Osteoblast (primary cell): ENCODE results near the gene IQCK. TPM values are rescaled to one million over a fixed set of nuclear protein-coding genes. Genes with fewer than 3 reads are reported as not detected.

ENCODE experiments used
- DNase-seq: peaks from one replicate; pipeline ENCODE4 v3.0.0; 2011; ENCODE audit warnings: low spot score, mixed read lengths; ENCODE audit not compliant: insufficient read length; ENCODE audit errors: missing footprints
- H2AFZ ChIP-seq: 2 replicates; pipeline ENCODE4 v1.6.0; 2011; ENCODE audit warnings: mild to moderate bottlenecking, low read length
- H3K27ac ChIP-seq: 2 replicates; pipeline ENCODE4 v1.5.1; 2011; ENCODE audit warnings: mild to moderate bottlenecking, low read depth, low read length, moderate library complexity
- H3K27me3 ChIP-seq: 2 replicates; pipeline ENCODE4 v1.6.0; 2012; ENCODE audit warnings: mild to moderate bottlenecking, control low read depth, inconsistent platforms, low read length, moderate library complexity; ENCODE audit not compliant: insufficient read depth
- H3K36me3 ChIP-seq: 2 replicates; pipeline ENCODE4 v1.5.1; 2011; ENCODE audit warnings: mild to moderate bottlenecking, low read length, control low read depth, moderate library complexity; ENCODE audit not compliant: insufficient read depth
- H3K4me1 ChIP-seq: 2 replicates; pipeline ENCODE4 v1.5.1; 2011; ENCODE audit warnings: mild to moderate bottlenecking, low read length, control low read depth, moderate library complexity; ENCODE audit not compliant: insufficient read depth
- H3K4me2 ChIP-seq: 2 replicates; pipeline ENCODE4 v1.6.0; 2011; ENCODE audit warnings: mild to moderate bottlenecking, low read length; ENCODE audit not compliant: insufficient read depth
- H3K4me3 ChIP-seq: fragments of 200-600 bp; sonication (generic); 3 replicates; pipeline ENCODE4 v1.5.1; 2012; ENCODE audit warnings: mild to moderate bottlenecking, low read length, inconsistent platforms; ENCODE audit not compliant: insufficient read depth
- H3K79me2 ChIP-seq: 2 replicates; pipeline ENCODE4 v1.6.0; 2012; ENCODE audit warnings: mild to moderate bottlenecking, low read length, control low read depth, inconsistent platforms; ENCODE audit not compliant: insufficient read depth
- H3K9me3 ChIP-seq: 2 replicates; pipeline ENCODE4 v1.5.1; 2011; ENCODE audit warnings: low read depth, low read length, control low read depth
- H4K20me1 ChIP-seq: 2 replicates; pipeline ENCODE4 v1.6.0; 2012; ENCODE audit warnings: mild to moderate bottlenecking, low read length, control low read depth; ENCODE audit not compliant: insufficient read depth
- CTCF ChIP-seq: IDR thresholded peaks from 2 replicates; pipeline ENCODE4 v1.5.1; 2011; ENCODE audit warnings: mild to moderate bottlenecking, low read depth, low read length, moderate library complexity; ENCODE audit errors: extremely low read depth
- total RNA-seq: library from RNA; depleted of rRNA; stranded (reverse); fragments of >200 nt; gene quantifications from 2 replicates; pipeline ENCODE4 v1.2.3, GENCODE V29; 2012

The IQCK gene
- total RNA-seq, 1 donor, result 8.7 TPM

- TF ChIP-seq CTCF, result no peak
- H3K4me1 ChIP-seq, result peaks cover 31% of the 10 kb centered on the region
- H3K4me2 ChIP-seq, result peak overlapping the region; percentile 4
Observed at GRCh38 chr16:19696328-19696727, 21.7 kb upstream of the IQCK start.

GRCh38 chr16:19696961-19697360 lies 21.1 kb upstream of the IQCK start:
- no peaks in the 10 kb centered on the region for H3K27me3 ChIP-seq
- H3K79me2 ChIP-seq, result peaks cover 2% of the 10 kb centered on the region
- no peak overlapping the region for H2AFZ ChIP-seq
- no peak for DNase-seq
- no peak overlapping the region for H3K4me2 ChIP-seq
- peaks cover 5% of the 10 kb centered on the region for H4K20me1 ChIP-seq
- H3K27ac ChIP-seq, result peak overlapping the region; percentile 81
- TF ChIP-seq CTCF, result no peak
- no peaks in the 10 kb centered on the region for H3K9me3 ChIP-seq
- H3K36me3 ChIP-seq, result peaks cover 10% of the 10 kb centered on the region
- peaks cover 31% of the 10 kb centered on the region for H3K4me1 ChIP-seq
- H3K4me3 ChIP-seq, result no peak overlapping the region

More at GRCh38 chr16:19696328-19696727, 21.7 kb upstream of the IQCK start:
- Histone ChIP-seq H3K79me2 (peaks cover 2% of the 10 kb centered on the region), H2AFZ (peak overlapping the region; percentile 39), H4K20me1 (peaks cover 5% of the 10 kb centered on the region), H3K4me3 (no peak overlapping the region), H3K36me3 (peaks cover 15% of the 10 kb centered on the region), H3K9me3 (no peaks in the 10 kb centered on the region), H3K27ac (peak overlapping the region; percentile 81), H3K27me3 (no peaks in the 10 kb centered on the region)
- peak; percentile 95 for DNase-seq

GRCh38 chr16:19697756-19698318 lies 20.2 kb upstream of the IQCK start:
- Histone ChIP-seq H2AFZ (no peak overlapping the region), H3K36me3 (peaks cover 7% of the 10 kb centered on the region), H4K20me1 (peaks cover 5% of the 10 kb centered on the region), H3K4me1 (peaks cover 31% of the 10 kb centered on the region), H3K4me2 (no peak overlapping the region), H3K27ac (peak overlapping the region; percentile 64), H3K9me3 (no peaks in the 10 kb centered on the region), H3K4me3 (no peak overlapping the region), H3K27me3 (no peaks in the 10 kb centered on the region), H3K79me2 (peaks cover 2% of the 10 kb centered on the region)
- no peak for TF ChIP-seq CTCF
- no peak for DNase-seq

- Histone ChIP-seq H3K27ac (peak overlapping the region; percentile 64), H3K4me2 (no peak overlapping the region), H3K36me3 (peaks cover 16% of the 10 kb centered on the region), H2AFZ (no peak overlapping the region), H3K4me3 (no peak overlapping the region), H3K27me3 (no peaks in the 10 kb centered on the region), H3K4me1 (peaks cover 31% of the 10 kb centered on the region), H3K9me3 (no peaks in the 10 kb centered on the region), H4K20me1 (peaks cover 5% of the 10 kb centered on the region), H3K79me2 (peaks cover 2% of the 10 kb centered on the region)
- peak; percentile 82 for DNase-seq
- TF ChIP-seq CTCF, result no peak
Observed at GRCh38 chr16:19698480-19699465, 19.3 kb upstream of the IQCK start.
